SU-DHL-6 (cell line): ENCODE data around the gene GJC2.

Experiments used
- H2AFZ ChIP-seq: fragments of 200-600 bp; sonication (generic); 2 replicates; pipeline ENCODE4 v1.6.1; 2014; ENCODE audit warnings: low read depth, mild to moderate bottlenecking, moderate library complexity, mixed read lengths, antibody characterized with exemption, low read length; ENCODE audit not compliant: severe bottlenecking
- H3F3A ChIP-seq: fragments of 200-600 bp; shearing (Covaris generic); 2 replicates; pipeline ENCODE4 v1.6.0; 2016; ENCODE audit warnings: antibody characterized with exemption, mild to moderate bottlenecking; ENCODE audit not compliant: insufficient read depth
- H3K27ac ChIP-seq: fragments of 200-600 bp; sonication (generic); 2 replicates; pipeline ENCODE4 v1.5.1; 2016; ENCODE audit warnings: low read depth, mild to moderate bottlenecking, low read length, moderate library complexity, mixed read lengths
- H3K27me3 ChIP-seq: fragments of 200-600 bp; sonication (generic), shearing (Covaris generic); 2 replicates; pipeline ENCODE4 v1.6.0; 2014; ENCODE audit warnings: mild to moderate bottlenecking, low read length
- H3K36me3 ChIP-seq: fragments of 200-600 bp; sonication (generic); 2 replicates; pipeline ENCODE4 v1.6.1; 2014; ENCODE audit warnings: mild to moderate bottlenecking, low read length, mixed read lengths
- H3K4me2 ChIP-seq: fragments of 300-600, 200-600 bp; shearing (Covaris generic), sonication (generic); 2 replicates; pipeline ENCODE4 v1.6.0; 2014; ENCODE audit warnings: low read length, low read depth, mild to moderate bottlenecking; ENCODE audit not compliant: poor library complexity, severe bottlenecking
- H3K4me3 ChIP-seq: fragments of 200-600 bp; sonication (generic); 2 replicates; pipeline ENCODE4 v1.5.1; 2014; ENCODE audit warnings: antibody characterized with exemption, low read length, mild to moderate bottlenecking, mixed read lengths; ENCODE audit not compliant: insufficient read depth, poor library complexity, severe bottlenecking
- H3K79me2 ChIP-seq: fragments of 200-600 bp; sonication (generic); 2 replicates; pipeline ENCODE4 v1.6.1; 2014; ENCODE audit warnings: mild to moderate bottlenecking, low read length, moderate library complexity; ENCODE audit not compliant: insufficient read depth
- H3K9ac ChIP-seq: fragments of 200-600 bp; sonication (generic); 2 replicates; pipeline ENCODE4 v1.7.0; 2014; ENCODE audit warnings: mild to moderate bottlenecking, low read length
- H3K9me2 ChIP-seq: fragments of 200-600 bp; sonication (generic); replicated peaks from 2 replicates; pipeline ENCODE4 v1.6.1; 2014; ENCODE audit warnings: low read length; ENCODE audit not compliant: insufficient read depth
- H3K9me3 ChIP-seq: fragments of 200-600 bp; sonication (generic); 2 replicates; pipeline ENCODE4 v1.6.1; 2014; ENCODE audit warnings: low read length, mixed read lengths; ENCODE audit not compliant: insufficient read depth
- H4K20me1 ChIP-seq: fragments of 200-600 bp; sonication (generic); 2 replicates; pipeline ENCODE4 v1.6.1; 2014; ENCODE audit warnings: low read depth, mild to moderate bottlenecking, antibody characterized with exemption, low read length, moderate library complexity, mixed read lengths
- EZH2phosphoT487 ChIP-seq: fragments of 200-600 bp; sonication (generic), shearing (Covaris generic); conservative IDR thresholded peaks from 2 replicates; pipeline ENCODE4 v1.6.1; 2018; ENCODE audit warnings: mild to moderate bottlenecking, antibody characterized with exemption, low read length, moderate library complexity, mixed read lengths
- TF ChIP-seq, protein P1 (sequence below): fragments of 200-600 bp; sonication (generic); IDR thresholded peaks from one replicate; pipeline ENCODE4 v1.5.1; 2017; ENCODE audit warnings: antibody characterized with exemption, mild to moderate bottlenecking, low read length, moderate library complexity; ENCODE audit not compliant: insufficient read depth, poor library complexity, severe bottlenecking

Gene GJC2

DNA sequence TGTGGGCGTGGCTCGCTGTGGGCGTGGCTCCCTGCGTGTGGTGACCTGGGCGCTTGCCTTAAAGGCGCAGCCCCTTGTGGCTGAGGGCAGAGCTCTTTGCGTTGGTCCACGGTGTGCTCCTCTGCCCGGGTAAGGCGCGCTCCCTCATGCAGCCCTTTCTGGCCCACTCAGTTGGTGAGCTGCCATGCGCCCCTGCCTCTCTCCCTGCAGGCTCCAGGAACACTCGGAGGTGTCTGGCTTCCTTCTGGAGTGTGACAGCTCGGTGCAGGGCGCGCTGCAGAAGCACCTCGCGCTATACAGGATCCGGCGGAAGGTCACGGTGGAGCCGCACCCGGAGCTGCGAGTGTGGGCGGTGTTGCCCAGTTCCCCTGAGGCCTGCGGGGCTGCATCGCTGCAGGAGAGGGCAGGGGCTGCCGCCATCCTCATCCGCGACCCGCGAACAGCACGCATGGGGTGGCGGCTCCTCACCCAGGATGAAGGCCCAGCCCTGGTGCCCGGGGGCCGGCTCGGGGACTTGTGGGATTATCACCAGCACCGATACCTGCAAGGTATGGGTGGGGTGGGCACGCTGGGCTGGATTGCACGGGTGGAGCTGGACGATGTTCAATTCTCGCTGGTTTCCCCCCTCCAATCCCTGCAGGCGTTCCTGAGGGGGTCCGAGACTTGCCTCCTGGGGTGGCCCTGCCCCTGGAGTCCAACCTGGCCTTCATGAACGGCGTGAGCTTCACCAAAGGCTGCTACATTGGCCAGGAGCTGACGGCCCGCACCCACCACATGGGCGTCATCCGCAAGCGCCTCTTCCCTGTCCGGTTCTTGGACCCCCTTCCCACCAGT, 25.0 kb downstream of the GJC2 start:
- Histone ChIP-seq H3K4me2 (no peak overlapping the region), H3K9me3 (no peaks in the 10 kb centered on the region), H2AFZ (no peak overlapping the region), H3K9ac (no peak overlapping the region), H3K27ac (no peak overlapping the region), H4K20me1 (no peaks in the 10 kb centered on the region), H3K36me3 (no peaks in the 10 kb centered on the region), H3K27me3 (no peaks in the 10 kb centered on the region), H3K79me2 (no peaks in the 10 kb centered on the region), H3K4me3 (no peak overlapping the region), H3F3A (no peaks in the 10 kb centered on the region), H3K9me2 (no peaks in the 10 kb centered on the region)
- no peak for TF ChIP-seq EZH2phosphoT487
- TF ChIP-seq, protein P1, sequence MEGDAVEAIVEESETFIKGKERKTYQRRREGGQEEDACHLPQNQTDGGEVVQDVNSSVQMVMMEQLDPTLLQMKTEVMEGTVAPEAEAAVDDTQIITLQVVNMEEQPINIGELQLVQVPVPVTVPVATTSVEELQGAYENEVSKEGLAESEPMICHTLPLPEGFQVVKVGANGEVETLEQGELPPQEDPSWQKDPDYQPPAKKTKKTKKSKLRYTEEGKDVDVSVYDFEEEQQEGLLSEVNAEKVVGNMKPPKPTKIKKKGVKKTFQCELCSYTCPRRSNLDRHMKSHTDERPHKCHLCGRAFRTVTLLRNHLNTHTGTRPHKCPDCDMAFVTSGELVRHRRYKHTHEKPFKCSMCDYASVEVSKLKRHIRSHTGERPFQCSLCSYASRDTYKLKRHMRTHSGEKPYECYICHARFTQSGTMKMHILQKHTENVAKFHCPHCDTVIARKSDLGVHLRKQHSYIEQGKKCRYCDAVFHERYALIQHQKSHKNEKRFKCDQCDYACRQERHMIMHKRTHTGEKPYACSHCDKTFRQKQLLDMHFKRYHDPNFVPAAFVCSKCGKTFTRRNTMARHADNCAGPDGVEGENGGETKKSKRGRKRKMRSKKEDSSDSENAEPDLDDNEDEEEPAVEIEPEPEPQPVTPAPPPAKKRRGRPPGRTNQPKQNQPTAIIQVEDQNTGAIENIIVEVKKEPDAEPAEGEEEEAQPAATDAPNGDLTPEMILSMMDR: no peak

- H3F3A ChIP-seq: no peaks in the 10 kb centered on the region
- H3K4me2 ChIP-seq: no peak overlapping the region
- TF ChIP-seq, protein P1: no peak
- no peak for TF ChIP-seq EZH2phosphoT487
- H3K27me3 ChIP-seq: no peaks in the 10 kb centered on the region
- no peak overlapping the region for H3K9ac ChIP-seq
- no peaks in the 10 kb centered on the region for H3K9me3 ChIP-seq
- no peaks in the 10 kb centered on the region for H3K9me2 ChIP-seq
- H3K79me2 ChIP-seq: no peaks in the 10 kb centered on the region
- no peak overlapping the region for H2AFZ ChIP-seq
- no peak overlapping the region for H3K27ac ChIP-seq
- H3K36me3 ChIP-seq: no peaks in the 10 kb centered on the region
- no peaks in the 10 kb centered on the region for H4K20me1 ChIP-seq
- H3K4me3 ChIP-seq: no peak overlapping the region
Measured at GRCh38 chr1:228175316-228176023, 25.7 kb downstream of the GJC2 start.

DNA sequence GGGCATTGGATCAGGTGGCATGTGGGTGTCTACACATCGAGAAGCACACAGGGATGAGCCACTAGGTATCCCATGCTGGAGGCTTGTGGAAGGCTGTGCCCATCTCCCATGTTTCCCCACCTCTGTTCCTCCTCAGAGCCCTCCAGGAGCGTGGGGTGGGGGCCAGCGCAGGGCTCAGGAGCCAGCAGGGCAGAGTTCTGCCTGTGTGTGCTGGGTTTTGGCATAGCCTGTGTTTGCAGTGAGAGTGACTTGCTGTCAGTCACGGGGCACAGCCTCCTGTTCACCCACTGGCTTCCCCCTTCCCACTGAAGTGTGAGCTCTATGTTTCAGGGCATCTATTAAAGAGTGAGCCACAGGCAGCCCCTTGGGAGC, 26.3 kb downstream of the GJC2 start:
- no peaks in the 10 kb centered on the region for H4K20me1 ChIP-seq
- H3K9me2 ChIP-seq: no peaks in the 10 kb centered on the region
- no peaks in the 10 kb centered on the region for H3K9me3 ChIP-seq
- H3K36me3 ChIP-seq: no peaks in the 10 kb centered on the region
- no peaks in the 10 kb centered on the region for H3K79me2 ChIP-seq
- H2AFZ ChIP-seq: no peak overlapping the region
- no peaks in the 10 kb centered on the region for H3F3A ChIP-seq
- H3K4me2 ChIP-seq: no peak overlapping the region
- no peak overlapping the region for H3K27ac ChIP-seq
- H3K27me3 ChIP-seq: no peaks in the 10 kb centered on the region
- no peak overlapping the region for H3K9ac ChIP-seq
- no peak for TF ChIP-seq EZH2phosphoT487
- TF ChIP-seq, protein P1: no peak
- no peak overlapping the region for H3K4me3 ChIP-seq
